Loucy (cell line): ENCODE measurements around the gene HOXA7.

Experiments
- H2AFZ ChIP-seq: fragments of 200-600 bp; sonication (generic); 2 replicates; pipeline ENCODE4 v1.6.0; 2016; ENCODE audit warnings: antibody characterized with exemption, mild to moderate bottlenecking, low read length, moderate library complexity
- H3F3A ChIP-seq: fragments of 200-600 bp; 2 replicates; pipeline ENCODE4 v1.6.0; 2016; ENCODE audit warnings: antibody characterized with exemption, low read depth, mild to moderate bottlenecking
- H3K27me3 ChIP-seq: fragments of 200-600 bp; sonication (generic); 2 replicates; pipeline ENCODE4 v1.6.1; 2014; ENCODE audit warnings: low read length, mild to moderate bottlenecking; ENCODE audit not compliant: insufficient read depth, poor library complexity, severe bottlenecking
- H3K36me3 ChIP-seq: fragments of 200-600 bp; sonication (generic); 2 replicates; pipeline ENCODE4 v1.6.1; 2016; ENCODE audit warnings: low read length; ENCODE audit not compliant: insufficient read depth
- H3K4me1 ChIP-seq: fragments of 200-600 bp; sonication (generic); 2 replicates; pipeline ENCODE4 v1.5.1; 2014; ENCODE audit warnings: low read length, mild to moderate bottlenecking; ENCODE audit not compliant: insufficient read depth, poor library complexity, severe bottlenecking
- H3K4me2 ChIP-seq: fragments of 200-600 bp; sonication (generic); 2 replicates; pipeline ENCODE4 v1.6.0; 2014; ENCODE audit warnings: antibody characterized with exemption, low read length, low read depth, mild to moderate bottlenecking; ENCODE audit not compliant: poor library complexity, severe bottlenecking
- H3K4me3 ChIP-seq: fragments of 200-600 bp; sonication (generic); 2 replicates; pipeline ENCODE4 v1.5.1; 2014; ENCODE audit warnings: low read length, mild to moderate bottlenecking, mixed read lengths; ENCODE audit not compliant: poor library complexity, severe bottlenecking
- H3K79me2 ChIP-seq: fragments of 200-600 bp; sonication (generic); 2 replicates; pipeline ENCODE4 v1.6.1; 2014; ENCODE audit warnings: low read length; ENCODE audit not compliant: insufficient read depth
- H3K9ac ChIP-seq: fragments of 200-600 bp; sonication (generic); 2 replicates; pipeline ENCODE4 v1.6.0; 2014; ENCODE audit warnings: mild to moderate bottlenecking, low read depth, low read length, moderate library complexity; ENCODE audit not compliant: poor library complexity, severe bottlenecking
- H3K9me2 ChIP-seq: fragments of 200-600 bp; sonication (generic); replicated peaks from 2 replicates; pipeline ENCODE4 v1.6.1; 2016; ENCODE audit warnings: low read depth, low read length, mixed read lengths
- H3K9me3 ChIP-seq: fragments of 200-600 bp; sonication (generic); 2 replicates; pipeline ENCODE4 v1.6.1; 2014; ENCODE audit warnings: mild to moderate bottlenecking, antibody characterized with exemption, low read length, low read depth; ENCODE audit not compliant: insufficient read depth
- H4K20me1 ChIP-seq: fragments of 200-600 bp; sonication (generic); 2 replicates; pipeline ENCODE4 v1.6.0; 2014; ENCODE audit warnings: antibody characterized with exemption, low read length, mild to moderate bottlenecking; ENCODE audit not compliant: insufficient read depth, poor library complexity, severe bottlenecking
- CTCF ChIP-seq: fragments of 200-600 bp; sonication (generic); conservative IDR thresholded peaks from 2 replicates; pipeline ENCODE4 v1.5.1; 2014; ENCODE audit warnings: mild to moderate bottlenecking, antibody characterized with exemption, low read length
- EZH2phosphoT487 ChIP-seq: fragments of 200-600 bp; IDR thresholded peaks from 2 replicates; pipeline ENCODE4 v1.6.1; 2018; ENCODE audit warnings: antibody characterized with exemption, mild to moderate bottlenecking, moderate library complexity, borderline replicate concordance

Gene HOXA7

GRCh38 chr7:27171637-27172314 is 15.3 kb upstream of the HOXA7 start:
- Histone ChIP-seq H3K9ac (peak overlapping the region; percentile 99), H3K4me1 (peaks cover 23% of the 10 kb centered on the region), H3K4me3 (peak overlapping the region; percentile 94), H2AFZ (no peak overlapping the region), H4K20me1 (peaks cover 63% of the 10 kb centered on the region), H3K27me3 (peaks cover 49% of the 10 kb centered on the region), H3K9me2 (no peaks in the 10 kb centered on the region), H3K79me2 (peaks cover 100% of the 10 kb centered on the region), H3K9me3 (no peaks in the 10 kb centered on the region), H3F3A (0 out of 2 replicates have a peak, but pooled peaks cover 6% of the 10 kb centered on the region), H3K4me2 (peak overlapping the region; percentile 98), H3K36me3 (peaks cover 42% of the 10 kb centered on the region)
- 0 out of 2 replicates have a peak, but pooled peaks have one; percentile 10 for TF ChIP-seq CTCF
- TF ChIP-seq EZH2phosphoT487: no peak

GRCh38 chr7:27171325-27171636 is 14.8 kb upstream of the HOXA7 start:
- Histone ChIP-seq H3K27me3 (peaks cover 54% of the 10 kb centered on the region), H3K79me2 (peaks cover 100% of the 10 kb centered on the region), H3K36me3 (peaks cover 42% of the 10 kb centered on the region), H3K4me3 (peak overlapping the region; percentile 94), H3K9me2 (no peaks in the 10 kb centered on the region), H3K4me1 (peaks cover 18% of the 10 kb centered on the region), H3K9me3 (no peaks in the 10 kb centered on the region), H3K4me2 (peak overlapping the region; percentile 98), H3F3A (peaks cover 6% of the 10 kb centered on the region; the same call in 1 of the 2 replicates), H3K9ac (peak overlapping the region; percentile 99), H4K20me1 (peaks cover 63% of the 10 kb centered on the region), H2AFZ (no peak overlapping the region)
- no peak for TF ChIP-seq EZH2phosphoT487
- no peak for TF ChIP-seq CTCF

GRCh38 chr7:27170426-27171324 is 14.2 kb upstream of the HOXA7 start:
- Histone ChIP-seq H3K9me2 (no peaks in the 10 kb centered on the region), H3K36me3 (peaks cover 42% of the 10 kb centered on the region), H3K79me2 (peaks cover 99% of the 10 kb centered on the region), H3K4me2 (peak overlapping the region; percentile 98), H3K27me3 (peaks cover 56% of the 10 kb centered on the region), H3F3A (peaks cover 6% of the 10 kb centered on the region; the same call in 1 of the 2 replicates), H3K9me3 (no peaks in the 10 kb centered on the region), H3K4me1 (peaks cover 17% of the 10 kb centered on the region), H3K9ac (peak overlapping the region; percentile 99), H4K20me1 (peaks cover 58% of the 10 kb centered on the region), H3K4me3 (peak overlapping the region; percentile 94), H2AFZ (no peak overlapping the region)
- no peak for TF ChIP-seq EZH2phosphoT487
- TF ChIP-seq CTCF: no peak
